Upper lobe of right lung (tissue), 1 donor: ENCODE results near the gene ERGIC1. TPM values are rescaled to one million over a fixed set of nuclear protein-coding genes. Genes with fewer than 3 reads are reported as not detected.

Experiments used
- ATAC-seq: fragments of 200-7000 bp; cut with Tn5 transposase; one replicate; pipeline ENCODE4 v1.9.1; 2020; ENCODE audit warnings: mild to moderate bottlenecking, moderate library complexity
- DNase-seq: peaks from one replicate; pipeline ENCODE4 v3.0.0-alpha.2; 2020
- H3K27ac ChIP-seq: fragments of 200-600 bp; one replicate; pipeline ENCODE4 v1.8.0; 2022
- H3K27me3 ChIP-seq: fragments of 200-600 bp; one replicate; pipeline ENCODE4 v1.8.0; 2022; ENCODE audit warnings: mild to moderate bottlenecking
- H3K36me3 ChIP-seq: fragments of 200-600 bp; one replicate; pipeline ENCODE4 v1.8.0; 2022
- H3K4me1 ChIP-seq: fragments of 200-600 bp; one replicate; pipeline ENCODE4 v1.8.0; 2022
- H3K4me3 ChIP-seq: fragments of 200-600 bp; one replicate; pipeline ENCODE4 v1.8.0; 2022; ENCODE audit warnings: mild to moderate bottlenecking
- H3K9me3 ChIP-seq: fragments of 200-600 bp; one replicate; pipeline ENCODE4 v1.8.0; 2022
- CTCF ChIP-seq: fragments of 200-600 bp; IDR thresholded peaks from one replicate; pipeline ENCODE4 v1.8.0; 2022; ENCODE audit warnings: antibody characterized with exemption
- intact Hi-C: fragments of 100-400 bp; cut with DNase I; formaldehyde crosslinking; loops from one replicate; pipeline ENCODE4 v1.11.0; 2022
- total RNA-seq: library from RNA; stranded (reverse); fragmentation: NEBNext Ultra II Directional; extraction: Animal tissue kit (Norgen Biotek cat#: 25700); gene quantifications from one replicate; pipeline ENCODE4 v1.2.1, GENCODE V29; 2021
- donor health status: DM: no; HTN: yes; CAD: no; lungs with severe emphysema.

ERGIC1 gene
- total RNA-seq, 1 donor from 2014 or later: 186 TPM

- Histone ChIP-seq H3K27ac (peak overlapping the region; percentile 82), H3K4me1 (peaks cover 44% of the 10 kb centered on the region), H3K36me3 (no peaks in the 10 kb centered on the region), H3K27me3 (no peaks in the 10 kb centered on the region), H3K4me3 (no peak overlapping the region), H3K9me3 (no peaks in the 10 kb centered on the region)
- intact Hi-C loops: no loop called here
- DNase-seq: peak; percentile 84
- ATAC-seq: peak; percentile 76
- no peak for TF ChIP-seq CTCF
Measured at GRCh38 chr5:172789687-172790495, 44.2 kb upstream of the ERGIC1 start.

- TF ChIP-seq CTCF: no peak
- intact Hi-C loops: no loop called here
Measured at GRCh38 chr5:172790496-172790889, 43.6 kb upstream of the ERGIC1 start.

GRCh38 chr5:172791286-172791685 lies 42.8 kb upstream of the ERGIC1 start:
- intact Hi-C loops: no loop called here
- peaks cover 58% of the 10 kb centered on the region for H3K4me1 ChIP-seq

More at GRCh38 chr5:172790496-172790889, 43.6 kb upstream of the ERGIC1 start:
- no peak overlapping the region for H3K4me3 ChIP-seq
- peak overlapping the region; percentile 82 for H3K27ac ChIP-seq
- H3K27me3 ChIP-seq: no peaks in the 10 kb centered on the region
- H3K9me3 ChIP-seq: no peaks in the 10 kb centered on the region
- DNase-seq (no peak), ATAC-seq (no peak)
- H3K36me3 ChIP-seq: no peaks in the 10 kb centered on the region
- peaks cover 50% of the 10 kb centered on the region for H3K4me1 ChIP-seq

GRCh38 chr5:172791726-172792445 lies 42.2 kb upstream of the ERGIC1 start:
- intact Hi-C loops: no loop called here
- ATAC-seq: no peak
- DNase-seq: no peak
- TF ChIP-seq CTCF: no peak
- Histone ChIP-seq H3K27ac (peak overlapping the region; percentile 11), H3K9me3 (no peaks in the 10 kb centered on the region), H3K4me1 (peaks cover 59% of the 10 kb centered on the region), H3K27me3 (no peaks in the 10 kb centered on the region), H3K4me3 (no peak overlapping the region), H3K36me3 (no peaks in the 10 kb centered on the region)

More at GRCh38 chr5:172791286-172791685, 42.8 kb upstream of the ERGIC1 start:
- no peaks in the 10 kb centered on the region for H3K9me3 ChIP-seq
- DNase-seq (no peak), ATAC-seq (no peak)
- no peak overlapping the region for H3K27ac ChIP-seq
- H3K27me3 ChIP-seq: no peaks in the 10 kb centered on the region
- no peak overlapping the region for H3K4me3 ChIP-seq
- TF ChIP-seq CTCF: no peak
- no peaks in the 10 kb centered on the region for H3K36me3 ChIP-seq

- Histone ChIP-seq H3K4me1 (peaks cover 64% of the 10 kb centered on the region), H3K9me3 (no peaks in the 10 kb centered on the region), H3K27me3 (no peaks in the 10 kb centered on the region), H3K27ac (no peak overlapping the region), H3K4me3 (no peak overlapping the region), H3K36me3 (no peaks in the 10 kb centered on the region)
- no peak for TF ChIP-seq CTCF
- DNase-seq (no peak), ATAC-seq (no peak)
- intact Hi-C loops: no loop called here
Measured at GRCh38 chr5:172792701-172793570, 41.1 kb upstream of the ERGIC1 start.
